H1 (cell line): ENCODE results near the gene SLC24A3. TPM values are rescaled to one million over a fixed set of nuclear protein-coding genes. Genes with fewer than 3 reads are reported as not detected.

Experiments used
- CBX5 ChIP-seq: fragments of 300-800, 300-1000 bp; sonication (generic); IDR thresholded peaks from 2 replicates; pipeline ENCODE4 v1.7.1; 2016; ENCODE audit warnings: antibody characterized with exemption, low read length, low read depth
- TBP ChIP-seq: IDR thresholded peaks from 2 replicates; pipeline ENCODE4 v1.6.1; 2011; ENCODE audit warnings: low read depth, low read length, improper control_type of control experiment
- polyA plus RNA-seq, 7 experiments: library from polyadenylated mRNA; depleted of rRNA in 3 of 7; stranded (reverse) in 5 of 7; unstranded in 2 of 7; fragments of >200 nt in 5 of 7; fragments of 200-250 nt in 2 of 7; gene quantifications; 1 replicate in 5 of 7; 2 replicates in 1 of 7; 4 replicates in 1 of 7; pipeline versions ENCODE4 v1.2.1 to v1.2.3, GENCODE V29; 2011 to 2013; ENCODE audit warnings: missing spikeins in 2 of 7, mixed read lengths in 2 of 7
- total RNA-seq: library from RNA; stranded (reverse); fragmentation: NEBNext Ultra II Directional; extraction: Animal tissue kit (Norgen Biotek cat#: 25700); gene quantifications from 2 replicates; pipeline ENCODE4 v1.2.1, GENCODE V29; 2021

SLC24A3 gene
- total and polyA plus RNA-seq, 2 of the 8 experiments (the other 6 are each of a cell fraction or from before 2014, with no cell fraction given) = 4.5 to 6.3 TPM

DNA sequence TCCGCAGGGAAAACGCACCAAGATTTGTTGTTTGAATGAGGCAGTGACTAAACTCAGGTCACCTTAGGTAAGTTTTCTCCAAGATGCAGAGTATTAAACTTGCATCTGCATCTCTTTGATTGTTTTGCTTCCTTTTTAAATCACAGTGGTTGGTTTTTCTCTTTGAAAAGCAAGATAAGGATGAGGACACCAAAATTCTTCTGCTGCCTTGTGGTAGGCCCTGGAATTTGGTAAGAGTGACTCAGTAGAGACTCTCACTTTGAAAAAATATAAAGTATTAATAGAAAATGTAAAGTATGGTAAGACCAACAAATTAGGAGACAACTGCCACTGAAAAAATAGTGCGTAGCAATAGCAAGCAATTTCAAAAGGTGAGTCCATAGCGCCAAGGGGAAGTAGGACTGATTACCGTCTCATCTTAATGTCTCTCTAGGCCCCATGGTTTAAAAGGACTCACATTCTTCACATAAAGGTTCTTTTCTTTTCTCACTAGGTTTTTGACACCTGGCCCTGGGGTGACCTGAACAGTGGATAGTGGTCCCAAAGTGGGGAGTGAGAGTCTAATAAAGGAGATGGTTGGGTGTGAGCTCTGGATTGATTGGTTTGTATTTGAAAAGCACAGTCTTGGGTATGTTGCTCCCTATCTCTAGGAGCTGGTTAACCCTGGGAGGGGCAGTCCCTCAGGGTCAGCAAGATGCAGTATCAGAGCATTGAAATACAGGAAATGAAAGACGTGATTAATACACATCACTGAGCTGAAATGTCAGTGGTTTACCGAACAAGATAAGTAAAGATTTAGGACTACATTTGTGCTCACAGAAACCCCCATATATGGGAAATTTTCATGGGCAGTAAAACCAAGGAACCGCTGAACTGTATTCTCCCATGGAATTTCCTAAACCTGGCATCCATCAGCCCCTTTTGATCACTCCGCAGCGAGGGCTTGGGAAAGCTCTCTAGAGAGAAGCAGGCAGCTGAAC is 221.2 kb downstream of the SLC24A3 start (continued):
- TF ChIP-seq TBP (no peak), CBX5 (no peak)
